ENCODE data around the gene LVRN.
"Not testable (repeated sequence)": the region's sequence is repeated elsewhere in the genome, so short reads cannot be mapped to it uniquely, and the experiment has no call there.

LVRN gene, protein sequence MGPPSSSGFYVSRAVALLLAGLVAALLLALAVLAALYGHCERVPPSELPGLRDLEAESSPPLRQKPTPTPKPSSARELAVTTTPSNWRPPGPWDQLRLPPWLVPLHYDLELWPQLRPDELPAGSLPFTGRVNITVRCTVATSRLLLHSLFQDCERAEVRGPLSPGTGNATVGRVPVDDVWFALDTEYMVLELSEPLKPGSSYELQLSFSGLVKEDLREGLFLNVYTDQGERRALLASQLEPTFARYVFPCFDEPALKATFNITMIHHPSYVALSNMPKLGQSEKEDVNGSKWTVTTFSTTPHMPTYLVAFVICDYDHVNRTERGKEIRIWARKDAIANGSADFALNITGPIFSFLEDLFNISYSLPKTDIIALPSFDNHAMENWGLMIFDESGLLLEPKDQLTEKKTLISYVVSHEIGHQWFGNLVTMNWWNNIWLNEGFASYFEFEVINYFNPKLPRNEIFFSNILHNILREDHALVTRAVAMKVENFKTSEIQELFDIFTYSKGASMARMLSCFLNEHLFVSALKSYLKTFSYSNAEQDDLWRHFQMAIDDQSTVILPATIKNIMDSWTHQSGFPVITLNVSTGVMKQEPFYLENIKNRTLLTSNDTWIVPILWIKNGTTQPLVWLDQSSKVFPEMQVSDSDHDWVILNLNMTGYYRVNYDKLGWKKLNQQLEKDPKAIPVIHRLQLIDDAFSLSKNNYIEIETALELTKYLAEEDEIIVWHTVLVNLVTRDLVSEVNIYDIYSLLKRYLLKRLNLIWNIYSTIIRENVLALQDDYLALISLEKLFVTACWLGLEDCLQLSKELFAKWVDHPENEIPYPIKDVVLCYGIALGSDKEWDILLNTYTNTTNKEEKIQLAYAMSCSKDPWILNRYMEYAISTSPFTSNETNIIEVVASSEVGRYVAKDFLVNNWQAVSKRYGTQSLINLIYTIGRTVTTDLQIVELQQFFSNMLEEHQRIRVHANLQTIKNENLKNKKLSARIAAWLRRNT

DNA sequence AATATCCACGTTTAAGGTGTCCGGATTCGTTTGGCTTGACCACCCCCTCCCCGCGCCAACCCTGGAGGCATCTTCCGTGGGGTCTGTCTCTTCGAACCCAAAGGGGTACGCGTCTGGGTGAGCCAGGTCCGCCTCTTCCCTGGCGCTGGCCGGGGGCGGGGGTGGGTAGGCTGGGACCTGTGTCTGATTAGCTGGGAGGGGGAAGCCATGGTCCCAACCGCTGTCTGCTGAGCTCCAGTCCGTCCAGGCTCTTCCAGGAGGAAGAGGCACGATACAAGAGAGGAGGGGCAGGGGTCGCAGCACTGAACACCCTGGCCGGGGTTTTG is at the start of gene LVRN:
Gene LVRN, plus strand, starts transcription at position 237 of the 326 bp plus-strand sequence. CDS start 143 bp downstream, outside the sequence.
- no peak for ATAC-seq

DNA sequence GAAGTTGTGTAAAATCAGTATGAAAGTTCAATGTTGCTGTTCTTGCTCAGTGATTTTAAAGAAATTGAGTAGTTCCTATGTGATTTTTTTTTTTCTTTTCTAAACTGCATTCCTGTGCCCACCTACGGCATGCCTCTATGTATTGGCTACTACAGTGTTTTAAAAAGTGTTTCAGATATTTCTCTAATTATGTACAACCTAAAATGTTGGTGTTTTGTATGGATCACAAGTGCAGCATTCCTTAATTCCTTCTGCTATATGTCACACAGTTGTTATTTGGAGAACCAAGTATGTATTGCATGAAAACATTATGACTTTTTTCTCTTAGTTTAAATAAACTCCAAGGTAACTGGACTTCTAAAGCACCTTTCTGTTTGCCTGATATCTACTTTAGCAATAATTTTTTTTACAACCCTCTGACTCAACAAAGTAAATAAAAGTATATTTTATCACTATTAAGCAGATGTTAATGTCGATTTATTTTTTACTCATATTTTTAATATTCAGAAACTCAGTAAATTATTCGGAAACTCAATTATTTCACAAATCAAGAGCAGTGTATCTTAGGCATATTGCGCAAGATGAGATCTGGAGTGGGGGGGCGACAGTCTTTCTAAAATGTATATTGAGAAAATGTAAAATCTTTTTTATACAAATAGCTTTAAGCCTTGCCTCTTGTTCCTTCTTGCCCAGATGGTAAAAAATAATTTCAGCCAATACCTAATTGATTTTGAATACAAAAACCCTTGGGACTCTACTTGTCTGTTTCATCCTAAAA is 48.5 kb upstream of the LVRN start:
- ATAC-seq = not testable (repeated sequence)

DNA sequence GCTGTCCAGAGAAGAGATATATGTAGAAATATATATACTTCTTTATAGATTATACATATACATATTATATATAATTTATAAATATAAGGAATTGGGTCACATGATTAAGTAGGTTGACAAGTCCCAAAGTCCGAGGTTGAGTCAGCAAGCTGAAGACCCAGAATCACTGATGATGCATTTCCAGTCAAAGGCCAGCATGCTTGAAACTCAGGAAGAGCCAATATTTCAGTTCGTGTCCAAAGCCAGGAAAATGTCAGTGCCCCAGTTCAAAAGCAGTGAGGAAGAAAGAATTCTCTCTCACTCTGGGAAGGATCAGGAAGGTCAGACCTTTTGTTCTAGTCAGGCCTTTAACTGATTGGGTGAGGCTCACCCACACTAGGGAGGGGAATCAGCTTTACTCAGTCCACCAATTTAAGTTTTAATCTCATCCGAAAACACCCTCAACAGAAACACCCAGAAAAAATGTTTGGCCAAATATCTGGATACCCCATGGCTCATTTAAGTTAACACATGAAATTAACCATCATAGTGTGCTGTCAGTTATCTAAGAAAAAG is 42.0 kb upstream of the LVRN start:
- no peak for ATAC-seq

DNA sequence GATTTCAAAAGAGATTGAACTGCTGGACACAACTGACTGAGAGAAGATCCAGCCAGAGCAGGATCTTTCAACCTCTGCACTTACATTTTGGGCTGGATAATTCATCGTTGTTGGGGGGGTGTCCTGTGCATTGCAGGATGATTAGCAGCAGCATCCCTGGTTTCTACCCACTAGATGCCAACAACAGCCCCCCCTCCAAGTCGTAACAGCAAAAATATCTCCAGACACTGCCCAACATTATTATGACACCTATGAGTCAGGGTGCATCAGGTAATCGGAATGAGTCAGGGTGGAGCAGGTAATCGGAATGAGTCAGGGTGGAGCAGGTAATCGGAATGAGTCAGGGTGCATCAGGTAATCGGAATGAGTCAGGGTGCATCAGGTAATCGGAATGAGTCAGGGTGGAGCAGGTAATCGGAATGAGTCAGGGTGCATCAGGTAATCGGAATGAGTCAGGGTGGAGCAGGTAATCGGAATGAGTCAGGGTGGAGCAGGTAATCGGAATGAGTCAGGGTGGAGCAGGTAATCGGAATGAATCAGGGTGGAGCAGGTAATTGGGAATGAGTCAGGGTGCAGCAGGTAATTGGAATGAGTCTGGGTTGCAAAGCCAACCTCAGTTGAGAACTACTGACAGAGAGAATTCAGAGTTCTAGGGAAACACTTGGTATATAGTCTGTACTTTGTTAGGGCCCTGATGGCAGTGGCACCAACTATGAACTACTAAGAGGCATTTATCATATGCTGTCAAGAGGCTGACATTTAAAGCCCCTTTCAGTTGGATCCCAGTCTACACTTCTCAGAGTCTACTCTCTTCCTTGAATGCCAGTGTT is 33.5 kb upstream of the LVRN start:
- ATAC-seq = not testable (repeated sequence)

DNA sequence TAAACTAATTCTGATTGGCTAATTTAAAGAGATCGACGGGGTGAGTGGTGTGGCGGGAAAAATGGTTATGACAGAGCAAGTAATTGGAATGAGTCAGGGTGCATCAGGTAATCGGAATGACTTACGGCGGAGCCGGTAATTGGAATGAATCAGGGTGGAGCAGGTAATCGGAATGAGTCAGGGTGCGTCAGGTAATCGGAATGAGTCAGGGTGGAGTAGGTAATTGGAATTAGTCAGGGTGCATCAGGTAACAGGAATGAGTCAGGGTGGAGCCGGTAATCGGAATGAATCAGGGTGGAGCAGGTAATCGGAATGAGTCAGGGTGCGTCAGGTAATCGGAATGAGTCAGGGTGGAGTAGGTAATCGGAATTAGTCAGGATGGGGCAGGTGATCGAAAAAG is 32.1 kb upstream of the LVRN start:
- not testable (repeated sequence) for ATAC-seq

DNA sequence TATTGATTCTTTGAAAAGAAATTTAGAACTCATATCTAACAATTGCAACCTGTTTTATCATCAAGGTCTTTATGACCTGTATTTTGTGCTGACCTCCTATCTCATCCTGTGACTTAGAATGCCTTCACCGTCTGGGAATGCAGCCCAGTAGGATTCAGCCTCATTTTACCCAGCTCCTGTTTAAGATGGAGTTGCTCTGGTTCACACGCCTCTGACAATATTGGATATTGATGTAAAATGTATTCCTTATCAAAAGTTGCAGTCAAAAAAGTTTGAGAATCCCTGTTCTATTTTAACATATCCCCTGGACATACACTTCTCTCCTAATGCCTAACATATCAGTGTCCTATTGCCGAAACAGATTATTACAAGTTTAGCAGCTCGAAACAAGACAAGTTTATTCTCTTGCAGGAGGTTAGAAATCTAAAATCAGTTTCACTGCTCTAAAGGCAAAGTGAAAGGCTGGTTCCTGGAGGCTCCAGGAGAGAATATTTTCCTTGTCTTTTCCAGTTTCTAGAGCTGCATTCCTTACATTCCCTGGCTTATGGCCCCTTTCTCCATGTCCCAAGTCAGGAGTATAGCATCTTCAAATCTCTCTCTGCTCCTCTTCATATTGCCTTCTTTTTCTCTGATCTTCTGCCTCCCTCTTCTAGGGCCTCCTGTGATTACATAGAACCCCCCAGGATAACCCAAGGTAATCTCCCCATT is 31.5 kb upstream of the LVRN start:
- ATAC-seq = no peak

DNA sequence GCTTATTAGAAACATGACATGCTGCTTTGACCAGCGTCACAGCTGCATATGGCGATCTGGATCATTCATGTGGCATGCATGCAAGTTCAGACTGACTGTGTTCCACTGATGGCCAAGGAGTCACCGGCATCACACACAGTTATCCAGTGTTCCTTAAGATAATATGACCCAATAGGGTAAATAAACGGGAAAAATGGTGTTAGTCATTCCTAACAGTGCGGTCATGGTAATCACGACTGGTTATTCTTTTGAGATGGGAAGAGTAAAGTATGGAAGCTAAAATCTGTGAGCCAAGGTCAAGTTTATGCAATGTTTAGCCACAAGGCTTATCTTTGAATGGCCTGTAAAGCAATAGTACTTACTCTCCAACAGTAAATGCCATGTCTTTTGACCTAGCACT is 29.3 kb upstream of the LVRN start:
- ATAC-seq = no peak

DNA sequence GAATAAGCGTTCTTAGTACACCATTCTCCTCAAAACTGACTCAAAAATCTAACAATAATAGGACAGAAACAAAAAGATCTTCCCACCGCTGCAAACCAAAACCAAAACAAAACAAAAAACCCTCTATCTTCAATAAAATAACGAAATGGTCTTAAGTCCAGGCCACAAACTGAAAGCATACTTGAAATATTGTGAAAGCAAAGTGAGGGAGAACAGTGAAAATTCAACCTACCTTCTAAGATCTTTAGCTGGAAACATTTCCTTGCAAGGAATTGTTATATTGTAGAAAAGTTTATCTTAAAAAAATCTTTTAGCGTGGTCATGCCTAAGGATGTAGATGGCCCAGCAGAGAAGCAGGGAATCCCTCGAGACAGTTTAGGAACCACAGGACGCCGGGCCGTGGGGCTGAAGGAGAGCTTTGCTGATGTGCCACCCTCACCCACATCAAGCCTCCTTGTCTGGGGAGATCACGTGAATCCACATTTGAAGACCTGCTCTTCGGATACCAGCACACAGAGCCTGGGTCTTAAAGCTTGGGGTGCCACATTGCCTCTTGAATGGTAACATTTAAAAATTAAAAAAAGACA is 27.8 kb upstream of the LVRN start:
- no peak for ATAC-seq

DNA sequence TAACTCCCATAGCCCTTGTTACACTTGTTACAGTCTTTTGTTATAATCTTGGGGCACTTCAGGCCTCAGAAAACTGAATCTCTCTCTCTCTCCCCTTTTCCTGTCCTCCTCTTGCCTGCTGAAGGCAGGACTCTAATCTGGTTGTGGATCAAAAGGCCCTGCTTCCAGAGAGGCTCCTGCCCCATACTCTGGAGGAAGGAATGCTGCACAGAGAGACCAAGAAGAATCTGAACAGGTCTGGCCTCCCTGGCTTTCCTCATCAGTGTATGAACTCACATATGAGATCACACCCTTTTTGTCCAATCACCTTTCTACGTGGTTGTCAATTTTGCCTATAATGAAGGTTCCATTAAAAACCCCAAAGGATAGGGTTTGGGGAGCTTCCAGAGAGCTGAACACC is 26.2 kb upstream of the LVRN start:
- no peak for ATAC-seq

DNA sequence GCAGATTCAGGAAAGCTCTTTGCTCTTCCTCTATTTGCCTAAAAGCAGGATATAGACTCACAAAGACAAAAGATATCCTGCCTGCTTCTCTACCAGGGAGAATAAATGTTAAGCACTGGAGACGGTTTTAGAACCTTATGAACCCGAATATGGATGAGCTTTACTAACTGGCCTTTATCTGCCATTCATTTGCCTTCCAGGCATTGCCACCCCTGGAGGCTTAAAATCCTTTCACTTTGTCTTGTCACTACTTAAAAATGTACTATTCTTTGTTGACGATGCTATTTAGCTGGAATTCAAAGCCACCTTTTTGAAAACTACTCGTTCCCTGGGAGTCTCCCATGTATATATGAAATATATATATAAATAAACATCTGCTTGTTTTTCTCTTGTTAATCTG is 23.2 kb upstream of the LVRN start:
- no peak for ATAC-seq

DNA sequence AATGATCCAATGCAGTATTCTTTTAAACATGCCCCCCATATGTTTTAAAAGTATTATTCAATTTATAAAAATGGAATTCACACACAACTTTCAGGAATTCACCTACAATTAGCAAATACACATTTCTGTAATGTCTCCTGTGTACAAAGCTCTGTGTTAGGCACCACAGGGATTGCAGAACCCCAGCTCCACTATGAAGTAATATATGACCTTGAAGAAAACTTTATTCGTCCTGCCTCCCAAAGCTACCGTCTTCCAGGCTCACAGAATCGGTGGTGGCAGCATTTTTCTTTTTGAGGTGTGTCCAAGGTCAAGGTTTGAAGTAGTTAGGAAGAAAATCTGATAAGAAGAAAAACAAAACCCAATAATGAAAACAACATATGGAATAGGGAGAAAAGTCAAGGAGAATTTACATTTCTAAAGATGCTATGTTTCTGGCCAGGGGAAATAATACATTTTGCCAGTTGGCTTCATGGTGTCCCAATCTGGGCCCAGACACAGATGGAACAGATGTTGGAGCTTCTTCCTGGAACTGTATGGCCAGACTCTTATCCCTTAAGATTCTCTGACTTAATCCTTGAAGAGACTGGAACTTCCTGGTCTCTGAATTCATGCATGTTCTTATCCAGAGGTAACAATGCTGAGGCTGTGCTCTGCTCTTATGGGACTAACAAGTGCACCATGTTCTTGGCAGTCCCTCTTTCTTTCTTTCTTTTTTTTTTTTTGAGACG is 22.0 kb upstream of the LVRN start:
- ATAC-seq = no peak

DNA sequence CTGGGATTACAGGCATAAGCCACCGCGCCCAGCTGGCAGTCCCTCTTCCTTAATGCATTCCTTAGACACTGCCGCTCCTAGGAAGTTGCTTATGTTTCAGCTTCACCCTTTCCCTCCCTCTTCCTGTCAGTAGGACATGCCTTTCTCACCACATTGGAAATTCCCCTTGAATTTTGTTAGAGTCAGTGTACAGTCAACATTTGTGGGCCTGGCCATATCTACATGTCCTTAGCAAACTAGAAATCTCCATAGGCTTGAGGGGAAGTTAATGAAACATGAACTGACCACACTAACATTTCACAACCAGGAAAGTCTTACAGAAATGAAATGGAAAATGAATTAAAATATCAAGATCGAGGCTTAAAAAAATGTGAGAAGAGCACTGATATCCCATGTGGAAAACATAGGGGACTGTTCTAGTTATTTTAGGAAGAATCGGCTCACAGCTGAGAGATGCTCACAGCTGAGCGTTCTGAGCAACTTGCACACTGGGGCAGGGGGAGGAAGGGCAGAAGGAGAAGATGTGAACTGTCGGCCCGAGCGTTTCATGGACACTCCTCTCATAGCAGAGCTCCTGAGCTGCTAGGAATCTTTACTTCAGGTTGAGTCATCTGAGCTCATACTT is 21.1 kb upstream of the LVRN start:
- no peak for ATAC-seq

DNA sequence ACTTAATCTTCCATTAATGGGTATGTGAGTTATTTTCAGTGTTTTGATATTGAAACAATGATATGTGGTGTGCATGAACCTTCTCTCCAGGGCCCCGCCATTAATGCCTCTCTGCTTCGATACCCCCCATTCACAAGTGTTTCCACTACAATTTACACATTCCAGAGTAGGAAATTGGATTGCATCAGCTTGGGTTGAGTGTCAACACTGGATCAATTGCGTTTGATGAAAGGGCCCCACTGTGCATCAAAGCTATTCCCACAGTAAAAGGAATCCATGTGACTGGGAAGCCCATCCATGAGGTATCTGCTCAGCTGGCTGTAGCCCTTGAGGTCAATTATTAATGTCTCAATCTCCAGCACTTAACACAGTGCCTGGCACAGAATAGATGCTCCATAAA is 17.8 kb upstream of the LVRN start:
- ATAC-seq = no peak

DNA sequence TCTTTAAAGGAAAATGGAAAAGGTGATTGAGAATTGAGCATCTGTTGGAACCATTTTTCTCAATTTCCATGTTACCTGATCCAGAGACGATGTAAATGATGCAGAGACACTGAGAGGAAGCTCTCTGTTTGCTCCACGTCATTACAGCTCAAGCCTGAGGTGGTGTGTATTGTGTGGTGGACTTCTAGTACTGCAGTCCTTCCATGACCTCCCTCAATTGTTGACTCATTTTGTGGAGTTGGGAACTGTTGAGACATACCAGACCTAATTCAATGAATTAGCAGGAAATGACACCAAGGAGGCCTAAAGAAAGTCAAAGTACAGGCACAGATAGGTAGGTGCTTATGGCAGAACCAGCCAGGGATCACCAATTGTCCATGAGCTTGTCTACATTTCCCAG is 15.6 kb upstream of the LVRN start:
- ATAC-seq = no peak

DNA sequence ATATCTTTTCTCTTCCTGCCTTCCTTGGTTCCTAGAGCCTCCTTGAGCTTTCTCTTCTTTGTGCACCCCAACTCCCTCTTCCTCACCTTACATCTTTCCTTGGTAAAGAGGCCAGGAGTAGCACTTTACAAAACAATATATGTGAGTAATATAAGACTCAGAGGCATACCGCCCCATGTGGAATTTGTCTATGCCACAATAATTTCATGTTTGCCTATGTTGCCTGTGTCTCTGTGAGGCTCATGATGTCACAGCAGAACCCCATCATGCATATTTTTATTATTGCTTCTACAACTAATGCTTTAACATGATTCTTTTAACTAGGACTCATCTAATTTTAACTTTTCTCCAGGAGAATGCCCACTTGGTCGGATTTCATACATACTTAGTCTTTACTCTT is 15.0 kb upstream of the LVRN start:
- no peak for ATAC-seq

DNA sequence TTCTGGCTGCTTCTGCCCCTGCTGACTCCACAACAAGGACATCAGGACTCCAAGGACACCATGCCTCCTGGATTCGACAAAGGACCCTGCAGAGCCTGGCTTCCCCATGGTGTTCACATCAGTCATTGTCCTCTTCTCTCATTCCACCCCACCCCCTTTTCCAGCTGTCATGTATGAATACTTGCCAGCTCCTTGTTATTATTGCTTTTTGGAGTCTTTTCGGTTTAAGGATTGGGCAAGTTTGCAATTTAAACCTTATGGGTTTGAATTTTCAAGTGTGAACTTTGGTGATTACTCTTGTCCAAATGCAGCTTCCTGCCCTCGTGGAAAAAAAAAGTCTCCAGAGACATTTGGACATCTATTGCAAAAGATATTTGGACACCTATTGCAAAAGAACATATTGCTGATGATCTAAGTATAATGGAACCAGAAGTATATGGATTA is 14.2 kb upstream of the LVRN start:
- ATAC-seq = no peak

DNA sequence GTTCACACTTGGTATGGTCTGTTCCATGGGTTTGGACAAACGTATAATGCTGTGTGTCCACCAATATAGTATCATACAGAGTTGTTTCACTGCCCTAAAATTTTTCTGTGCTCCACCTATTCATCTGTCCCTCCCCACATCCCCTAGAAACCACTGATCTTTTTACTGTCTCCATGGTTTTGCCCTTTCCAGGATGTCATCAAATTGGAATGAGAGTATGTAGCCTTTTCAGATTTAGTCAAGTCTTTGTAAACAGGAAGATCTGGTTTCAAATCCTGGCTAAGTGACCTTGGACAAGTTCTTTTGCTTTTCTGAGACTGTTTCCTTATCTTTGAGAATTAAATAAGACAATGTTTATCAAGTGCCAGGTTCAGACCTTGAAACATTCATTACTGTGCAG is 13.2 kb upstream of the LVRN start:
- no peak for ATAC-seq

DNA sequence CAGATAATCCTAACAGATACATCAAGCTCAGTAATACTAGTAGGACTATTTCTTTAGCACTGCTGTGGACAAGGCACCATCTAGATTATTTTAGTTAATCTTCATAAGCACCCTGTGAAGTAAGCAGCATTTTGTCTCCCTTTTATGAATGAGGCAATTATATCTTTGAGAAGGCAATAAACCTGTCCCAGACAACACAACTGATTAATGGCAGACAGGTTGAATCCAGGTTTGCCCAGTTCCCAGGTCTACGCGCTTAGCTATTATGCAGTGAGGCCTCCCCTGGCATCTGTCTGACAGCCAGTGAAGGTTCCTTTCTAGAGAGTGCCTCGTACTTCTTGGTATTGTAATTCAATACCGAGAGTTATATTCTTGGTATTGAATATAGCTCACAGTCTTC is 9.7 kb upstream of the LVRN start:
- ATAC-seq = no peak

DNA sequence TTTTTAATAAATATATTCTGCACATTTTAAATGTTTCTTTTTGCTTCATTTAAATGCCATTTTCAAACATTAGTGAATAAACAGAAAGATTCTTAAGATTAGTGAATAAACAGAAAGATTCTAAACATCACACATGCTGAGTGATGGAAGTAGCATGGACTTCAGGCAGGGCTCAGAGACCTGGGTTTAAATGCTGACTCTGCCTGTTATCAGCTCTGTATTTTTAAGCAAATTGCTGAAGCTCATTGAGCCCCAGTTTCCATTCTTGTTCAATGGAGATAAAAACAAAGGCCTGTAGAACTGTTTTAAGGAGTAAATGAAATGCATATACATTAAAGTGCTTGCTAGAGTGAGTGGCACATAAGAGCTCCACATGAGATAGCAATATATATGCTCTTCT is 8.1 kb upstream of the LVRN start:
- ATAC-seq = no peak

DNA sequence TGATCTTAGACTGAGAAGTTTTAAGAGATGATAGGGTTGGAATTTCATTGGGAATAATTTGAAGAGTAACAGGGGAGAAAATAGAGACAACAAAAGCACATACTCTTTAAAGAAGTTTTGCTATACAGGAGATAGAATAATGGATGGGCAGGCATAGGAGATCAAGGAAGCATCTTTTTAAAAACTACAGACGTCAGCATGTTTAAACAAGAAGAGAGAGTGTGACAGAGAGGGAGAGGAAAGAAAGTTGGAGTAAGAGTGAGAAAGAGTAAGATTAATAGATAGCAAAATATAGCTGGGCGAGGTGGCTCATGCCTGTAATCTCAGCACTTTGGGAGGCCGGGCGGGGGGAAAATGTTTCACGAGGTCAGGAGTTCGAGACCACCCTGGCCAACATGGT is 5.3 kb upstream of the LVRN start:
- ATAC-seq = no peak

Data from activated CD4-positive, CD25-positive, alpha-beta regulatory T cell treated with anti-CD3 and anti-CD28 coated beads, Interleukin-2, amount 50 U/mL, for 24 hours (primary cell).